K562 (cell line): ENCODE data around the gene ATAD3C. TPM values are rescaled to one million over a fixed set of nuclear protein-coding genes. Genes with fewer than 3 reads are reported as not detected.

Experiments
- ARID1B ChIP-seq: fragments of 450-650 bp; IDR thresholded peaks from 2 replicates; pipeline ENCODE4 v1.6.1; 2016; ENCODE audit warnings: antibody characterized with exemption, mild to moderate bottlenecking, inconsistent platforms
- CHD7 ChIP-seq: fragments of 200-600 bp; sonication (generic); IDR thresholded peaks from one replicate; pipeline ENCODE4 v1.6.1; 2012; ENCODE audit warnings: mild to moderate bottlenecking, low read depth, low read length, inconsistent platforms
- E2F3 ChIP-seq: fragments of 250-450 bp; sonication (Bioruptor Pico); IDR thresholded peaks from 2 replicates; pipeline ENCODE4 v1.4.0; 2020; ENCODE audit warnings: mild to moderate bottlenecking
- ETV5 ChIP-seq: sonication (generic); formaldehyde crosslinking; IDR thresholded peaks from 2 replicates; pipeline ENCODE4 v1.4.0; 2020; ENCODE audit warnings: low read depth, mild to moderate bottlenecking, missing genetic modification reagents
- EWSR1 ChIP-seq: fragments of 450-650 bp; IDR thresholded peaks from 2 replicates; pipeline ENCODE4 v1.6.1; 2018; ENCODE audit warnings: borderline replicate concordance, mild to moderate bottlenecking, low read depth, moderate library complexity; ENCODE audit not compliant: partially characterized antibody
- HDAC2 ChIP-seq: fragments of 450-650 bp; IDR thresholded peaks from 2 replicates; pipeline ENCODE4 v1.6.1; 2016; ENCODE audit warnings: mild to moderate bottlenecking
- HNRNPL ChIP-seq: fragments of 200-400 bp; formaldehyde crosslinking; IDR thresholded peaks from 2 replicates; pipeline ENCODE4 v1.6.1; 2017; ENCODE audit warnings: low read depth, mild to moderate bottlenecking, low read length
- MBD1 ChIP-seq: fragments of 250-450 bp; sonication (Bioruptor Pico); IDR thresholded peaks from 2 replicates; pipeline ENCODE4 v1.8.0; 2022; ENCODE audit warnings: inconsistent platforms
- NCOR1 ChIP-seq: fragments of 450-650 bp; IDR thresholded peaks from 2 replicates; pipeline ENCODE4 v1.6.1; 2016; ENCODE audit warnings: mild to moderate bottlenecking, moderate library complexity
- SIN3A ChIP-seq, 2 experiments: fragments of 150-350 bp in 1 of 2; IDR thresholded peaks; 2 replicates each; pipeline ENCODE4 v1.6.1; 2011 to 2016; ENCODE audit warnings: borderline replicate concordance in 2 of 2, low read depth in 2 of 2, low read length in 2 of 2, mild to moderate bottlenecking in 2 of 2, moderate library complexity in 2 of 2; ENCODE audit not compliant: control insufficient read depth in 1 of 2
- SP1 ChIP-seq: sonication (generic); formaldehyde crosslinking; IDR thresholded peaks from 2 replicates; pipeline ENCODE4 v1.8.1; 2022; ENCODE audit warnings: mild to moderate bottlenecking, missing genetic modification reagents
- TAF7 ChIP-seq: fragments of 450-650 bp; IDR thresholded peaks from 2 replicates; pipeline ENCODE4 v1.6.1; 2016; ENCODE audit warnings: missing genetic modification characterization, missing compliant biosample characterization
- ZNF41 ChIP-seq: fragments of 250-450 bp; sonication (Bioruptor Pico); conservative IDR thresholded peaks from 2 replicates; pipeline ENCODE4 v1.4.0; 2020; ENCODE audit warnings: mild to moderate bottlenecking
- polyA plus RNA-seq, 8 experiments: library from polyadenylated mRNA; depleted of rRNA in 4 of 8; stranded (reverse) in 5 of 8; unstranded in 3 of 8; fragments of >200 nt; fragmentation: Nextera tagmentation in 2 of 8; fragmentation: Illumina TruSeq in 1 of 8; extraction: Ambion mirVana in 2 of 8; extraction: Trizol in 1 of 8; gene quantifications; 2 replicates each; pipeline versions ENCODE4 v1.2.1 to v1.2.3, GENCODE V29; 2011 to 2014; ENCODE audit warnings: inconsistent platforms in 1 of 8, missing spikeins in 1 of 8
- total RNA-seq, 7 experiments: library from RNA; depleted of rRNA in 6 of 7; stranded (reverse); fragments of >200 nt in 6 of 7; fragmentation: Illumina TruSeq in 2 of 7; extraction: Trizol in 2 of 7; gene quantifications; 2 replicates each; pipeline versions ENCODE4 v1.2.1 to v1.2.3, GENCODE V29; 2011 to 2021; ENCODE audit warnings: low replicate concordance in 1 of 7

Gene ATAD3C
- total and polyA plus RNA-seq, 9 of the 15 experiments (the other 6 are each of a cell fraction or from before 2014, with no cell fraction given) = 0.03 to 0.18 TPM; not detected in 7

GRCh38 chr1:1441002-1441888 is 8.2 kb upstream of the ATAD3C start (continued):
- TF ChIP-seq CHD7 = no peak
- TF ChIP-seq NCOR1 = no peak
- peak in 1 of 2 experiments; percentile 60; a peak in 1 of 4 replicates for TF ChIP-seq SIN3A (IDR thresholded peaks at IDR 0.05; ENCODE audit: borderline replicate concordance in 2 of 2, control insufficient read depth in 1 of 2, low read depth in 2 of 2, low read length in 2 of 2)
- TF ChIP-seq HNRNPL = 0 out of 2 replicates have a peak, but pooled peaks have one; percentile 36
- no peak for TF ChIP-seq ZNF41 (CRISPR knock-in tag)
- TF ChIP-seq ETV5 = peak; percentile 73
- peak; percentile 33; the same call in 1 of the 2 replicates for TF ChIP-seq SP1 (CRISPR knock-in tag)
- TF ChIP-seq EWSR1 = no peak
- no peak for TF ChIP-seq TAF7 (tag)
- TF ChIP-seq ARID1B = peak; percentile 40; the same call in 1 of the 2 replicates
- no peak for TF ChIP-seq E2F3 (CRISPR knock-in tag)
- 0 out of 2 replicates have a peak, but pooled peaks have one; percentile 59 for TF ChIP-seq HDAC2
- no peak for TF ChIP-seq MBD1 (CRISPR knock-in tag)
